Naive thymus-derived CD4-positive, alpha-beta T cell (primary cell): Measurements from ENCODE around the gene CLRN3. TPM values are rescaled to one million over a fixed set of nuclear protein-coding genes. Genes with fewer than 3 reads are reported as not detected.

ENCODE experiments used
- ATAC-seq: fragments of 150-1000 bp; cut with Tn5 transposase; 2 replicates; pipeline ENCODE4 v1.10.0; 2021; ENCODE audit warnings: mild to moderate bottlenecking, moderate library complexity
- CTCF ChIA-PET: fragments of 350-600 bp; sonication (Branson Sonifier 250); formaldehyde crosslinking; loops from one replicate; lab custom pipeline; 2021; ENCODE audit warnings: antibody characterized with exemption; lab: Charles Lee
- POLR2A ChIA-PET: fragments of 350-600 bp; sonication (Branson Sonifier 250); formaldehyde crosslinking; loops from one replicate; lab custom pipeline; 2021; ENCODE audit warnings: antibody characterized with exemption, inconsistent platforms; lab: Charles Lee
- DNase-seq, 9 donors: peaks; one replicate each; pipeline versions ENCODE4 v3.0.0 to v3.0.0-alpha.2; 2020 to 2022; ENCODE audit warnings: mixed read lengths in 1 of 9
- H3K27ac ChIP-seq: one replicate; pipeline ENCODE4 v1.7.0; 2013; ENCODE audit warnings: mild to moderate bottlenecking, low read depth, low read length, moderate library complexity
- H3K27me3 ChIP-seq, 2 donors: one replicate each; pipeline ENCODE4 v1.7.0; 2013; ENCODE audit warnings: low read length in 2 of 2, mild to moderate bottlenecking in 2 of 2, moderate library complexity in 2 of 2; ENCODE audit not compliant: control insufficient read depth in 2 of 2, insufficient read depth in 2 of 2
- H3K36me3 ChIP-seq, 3 experiments: 1 replicate in 2 of 3; 2 replicates in 1 of 3; pipeline ENCODE4 v1.7.0; 2013; ENCODE audit warnings: low read length in 3 of 3, mild to moderate bottlenecking in 3 of 3, moderate library complexity in 1 of 3; ENCODE audit not compliant: insufficient read depth in 3 of 3, control insufficient read depth in 2 of 3
- H3K4me1 ChIP-seq, 2 donors: one replicate each; pipeline ENCODE4 v1.7.0; 2013; ENCODE audit warnings: low read length in 2 of 2, mild to moderate bottlenecking in 2 of 2, moderate library complexity in 1 of 2; ENCODE audit not compliant: control insufficient read depth in 2 of 2, insufficient read depth in 2 of 2
- H3K4me3 ChIP-seq: 2 replicates; pipeline ENCODE4 v1.7.0; 2013; ENCODE audit warnings: mild to moderate bottlenecking, low read length
- H3K9me3 ChIP-seq, 3 experiments: 1 replicate in 2 of 3; 2 replicates in 1 of 3; pipeline ENCODE4 v1.7.0; 2013; ENCODE audit warnings: low read length in 3 of 3; ENCODE audit not compliant: control insufficient read depth in 2 of 3
- H3K27ac Mint-ChIP-seq, 9 donors: one replicate each; pipeline ENCODE4 v1.8.0; 2020 to 2022; ENCODE audit warnings: mixed read lengths in 9 of 9, mild to moderate bottlenecking in 8 of 9, moderate library complexity in 5 of 9, inconsistent platforms in 2 of 9
- H3K27me3 Mint-ChIP-seq, 5 donors: one replicate each; pipeline ENCODE4 v1.8.0; 2021 to 2022; ENCODE audit warnings: mixed read lengths in 5 of 5, mild to moderate bottlenecking in 1 of 5
- H3K36me3 Mint-ChIP-seq, 5 donors: one replicate each; pipeline ENCODE4 v1.8.0; 2020 to 2022; ENCODE audit warnings: mixed read lengths in 5 of 5, mild to moderate bottlenecking in 3 of 5, inconsistent platforms in 1 of 5
- H3K4me1 Mint-ChIP-seq, 7 donors: one replicate each; pipeline ENCODE4 v1.8.0; 2020 to 2022; ENCODE audit warnings: mixed read lengths in 7 of 7, mild to moderate bottlenecking in 3 of 7, inconsistent platforms in 1 of 7
- H3K4me3 Mint-ChIP-seq, 10 donors: one replicate each; pipeline ENCODE4 v1.8.0; 2020 to 2022; ENCODE audit warnings: mild to moderate bottlenecking in 10 of 10, mixed read lengths in 10 of 10, moderate library complexity in 6 of 10, inconsistent platforms in 2 of 10
- H3K9me3 Mint-ChIP-seq, 11 donors: one replicate each; pipeline ENCODE4 v1.8.0; 2020 to 2022; ENCODE audit warnings: mixed read lengths in 11 of 11, mild to moderate bottlenecking in 4 of 11, inconsistent platforms in 1 of 11, moderate library complexity in 1 of 11
- intact Hi-C, 2 donors: fragments of 100-400 bp; cut with micrococcal nuclease; formaldehyde crosslinking; loops; one replicate each; pipeline ENCODE4 v1.15.1; 2023
- polyA plus RNA-seq, 2 donors: library from polyadenylated mRNA; unstranded; fragments of 300-500 nt; fragmentation: Illumina TruSeq; gene quantifications; one replicate each; pipeline ENCODE4 v1.2.3, GENCODE V29; 2021
- total RNA-seq, 6 experiments: library from RNA in 5 of 6; stranded (reverse) in 5 of 6; gene quantifications; 1 replicate in 5 of 6; 2 replicates in 1 of 6; pipeline ENCODE4 v1.2.3 and lab custom pipeline; 2021 to 2026

Gene CLRN3
- total and polyA plus RNA-seq, 7 experiments from 2014 or later: not detected

- CTCF ChIA-PET: no interaction called here
- Mint-ChIP-seq H3K27me3 (peaks cover 7 to 22% (median 12%) of the 10 kb centered on the region in 5 donors), H3K4me3 (no peak overlapping the region), H3K36me3 (peaks cover 0 to 2% (median 0%) of the 10 kb centered on the region in 5 donors), H3K27ac (no peak overlapping the region), H3K9me3 (peaks cover 0 to 4% (median 0%) of the 10 kb centered on the region in 11 donors), H3K4me1 (peaks cover 0 to 2% (median 0%) of the 10 kb centered on the region in 7 donors)
- Histone ChIP-seq H3K27ac (no peak overlapping the region), H3K4me1 (no peaks in the 10 kb centered on the region), H3K36me3 (no peaks in the 10 kb centered on the region), H3K4me3 (no peak overlapping the region), H3K27me3 (no peaks in the 10 kb centered on the region), H3K9me3 (no peaks in the 10 kb centered on the region)
- DNase-seq: no peak
- intact Hi-C loops: no loop called here
- POLR2A ChIA-PET: no interaction called here
- ATAC-seq: no peak
Measured at GRCh38 chr10:127911867-127912257, 19.1 kb upstream of the CLRN3 start.

DNA sequence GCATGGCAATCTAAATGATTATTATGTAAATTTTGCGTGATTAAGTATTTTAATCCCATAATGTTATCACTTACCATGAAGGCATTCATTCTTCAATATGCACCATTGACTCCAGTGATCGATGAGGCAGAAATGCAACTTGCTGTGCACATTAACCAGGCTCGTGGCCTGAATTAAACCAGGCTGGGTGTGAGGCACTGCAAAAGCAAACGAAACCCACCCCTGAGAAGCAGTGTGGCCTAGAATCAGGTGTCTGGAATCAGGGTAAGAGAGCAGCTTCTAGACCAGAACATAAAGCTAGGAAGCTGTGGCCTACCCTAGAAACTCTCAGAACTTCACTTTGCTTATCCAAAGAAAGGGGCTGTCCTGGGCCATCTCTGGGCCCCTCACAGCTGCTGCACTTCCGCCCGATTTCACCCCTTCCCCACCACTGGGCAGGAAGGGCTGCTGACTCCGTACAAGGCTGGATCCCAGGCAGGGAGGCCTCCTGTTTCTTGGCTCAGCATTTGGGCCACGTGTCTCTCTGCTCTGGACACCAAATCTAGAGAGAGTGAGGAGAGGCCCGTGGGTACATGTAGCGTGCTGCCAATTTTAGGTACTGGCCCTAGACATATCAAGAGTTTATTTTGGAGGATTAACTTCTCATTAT lies 18.6 kb upstream of the CLRN3 start:
- no peaks in the 10 kb centered on the region for H3K9me3 ChIP-seq
- no peaks in the 10 kb centered on the region for H3K36me3 ChIP-seq
- H3K4me1 ChIP-seq: no peaks in the 10 kb centered on the region
- DNase-seq (no peak), ATAC-seq (no peak)
- Mint-ChIP-seq H3K4me3 (no peak overlapping the region), H3K27me3 (peaks cover 9 to 26% (median 12%) of the 10 kb centered on the region in 5 donors), H3K9me3 (peaks cover 0 to 2% (median 0%) of the 10 kb centered on the region in 11 donors), H3K36me3 (peaks cover 0 to 2% (median 0%) of the 10 kb centered on the region in 5 donors), H3K4me1 (peaks cover 0 to 3% (median 0%) of the 10 kb centered on the region in 7 donors), H3K27ac (no peak overlapping the region)
- H3K27ac ChIP-seq: no peak overlapping the region
- CTCF ChIA-PET: no interaction called here
- POLR2A ChIA-PET: no interaction called here
- H3K27me3 ChIP-seq: no peaks in the 10 kb centered on the region
- no peak overlapping the region for H3K4me3 ChIP-seq
- intact Hi-C loops: no loop called here

DNA sequence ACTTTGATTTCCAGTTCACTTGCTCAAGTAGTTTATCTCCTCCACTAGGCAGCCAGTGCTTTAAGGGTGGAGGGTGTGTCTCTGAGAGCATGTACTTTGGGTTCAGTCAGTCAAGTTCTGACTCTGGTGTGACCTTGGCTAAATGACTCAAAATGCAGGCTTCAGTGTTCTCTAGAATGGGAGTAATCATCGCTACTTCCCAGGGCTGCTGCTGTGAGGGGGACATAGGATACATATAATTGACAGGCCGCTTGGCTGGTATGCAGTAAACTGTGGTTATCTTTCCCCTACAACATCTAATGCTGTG lies 17.7 kb upstream of the CLRN3 start:
- intact Hi-C loops: no loop called here
- ChIA-PET POLR2A (no interaction called here), CTCF (no interaction called here)
- DNase-seq (no peak), ATAC-seq (no peak)
- Mint-ChIP-seq H3K9me3 (peaks cover 0 to 1% (median 0%) of the 10 kb centered on the region in 11 donors), H3K27me3 (peaks cover 14 to 31% (median 15%) of the 10 kb centered on the region in 5 donors), H3K27ac (no peak overlapping the region), H3K4me3 (no peak overlapping the region), H3K4me1 (peaks cover 0 to 8% (median 0%) of the 10 kb centered on the region in 7 donors), H3K36me3 (no peaks in the 10 kb centered on the region)
- no peaks in the 10 kb centered on the region for H3K4me1 ChIP-seq
- no peak overlapping the region for H3K27ac ChIP-seq
- no peaks in the 10 kb centered on the region for H3K9me3 ChIP-seq
- no peaks in the 10 kb centered on the region for H3K27me3 ChIP-seq
- no peaks in the 10 kb centered on the region for H3K36me3 ChIP-seq
- no peak overlapping the region for H3K4me3 ChIP-seq

- Histone ChIP-seq H3K9me3 (no peaks in the 10 kb centered on the region), H3K27me3 (no peaks in the 10 kb centered on the region), H3K36me3 (no peaks in the 10 kb centered on the region), H3K4me3 (no peak overlapping the region), H3K4me1 (no peaks in the 10 kb centered on the region), H3K27ac (no peak overlapping the region)
- Mint-ChIP-seq H3K27ac (peak overlapping the region in 1 of 9 donors; percentile 21), H3K4me3 (peak overlapping the region in 3 of 10 donors; percentile 3 to 19 (median 19)), H3K4me1 (peaks cover 0 to 8% (median 0%) of the 10 kb centered on the region in 7 donors), H3K9me3 (peaks cover 0 to 1% (median 0%) of the 10 kb centered on the region in 11 donors), H3K36me3 (no peaks in the 10 kb centered on the region), H3K27me3 (peaks cover 19 to 36% (median 20%) of the 10 kb centered on the region in 5 donors)
- ChIA-PET CTCF (no interaction called here), POLR2A (no interaction called here)
- ATAC-seq (no peak), DNase-seq (no peak)
- intact Hi-C loops: loop anchor here (5.0 kb wide), 2 partner anchors 82 to 302 kb away; no protein-coding TSS in a partner anchor
Measured at GRCh38 chr10:127909716-127910463, 17.1 kb upstream of the CLRN3 start.

DNA sequence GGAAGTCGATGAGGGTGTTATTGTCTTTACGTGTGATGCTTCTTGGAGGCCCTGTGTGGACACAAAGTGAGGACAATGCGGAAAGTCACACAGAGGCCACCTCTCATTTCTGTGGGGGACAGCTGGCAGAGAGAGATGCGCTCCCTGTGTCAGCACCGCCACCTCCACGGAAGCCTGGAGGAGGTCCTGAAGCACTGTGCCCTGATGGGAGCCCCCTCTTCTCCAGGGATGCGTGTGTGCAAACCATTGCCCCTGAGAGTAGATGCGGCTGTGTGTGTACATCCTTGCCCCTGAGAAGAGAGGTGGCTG lies 16.2 kb upstream of the CLRN3 start:
- Histone ChIP-seq H3K4me1 (no peaks in the 10 kb centered on the region), H3K27me3 (no peaks in the 10 kb centered on the region), H3K27ac (no peak overlapping the region), H3K36me3 (no peaks in the 10 kb centered on the region), H3K4me3 (no peak overlapping the region), H3K9me3 (no peaks in the 10 kb centered on the region)
- no peak for ATAC-seq
- peak overlapping the region in 1 of 10 donors; percentile 33 for H3K4me3 Mint-ChIP-seq
- peaks cover 0 to 8% (median 0%) of the 10 kb centered on the region in 7 donors for H3K4me1 Mint-ChIP-seq
- H3K27me3 Mint-ChIP-seq: peaks cover 20 to 36% (median 24%) of the 10 kb centered on the region in 5 donors
- H3K36me3 Mint-ChIP-seq: no peaks in the 10 kb centered on the region
- no peak for DNase-seq
- POLR2A ChIA-PET: no interaction called here
- intact Hi-C loops: loop anchor here (5.0 kb wide), 2 partner anchors 83 to 303 kb away; no protein-coding TSS in a partner anchor
- CTCF ChIA-PET: no interaction called here
- H3K9me3 Mint-ChIP-seq: peaks cover 0 to 1% (median 0%) of the 10 kb centered on the region in 11 donors
- no peak overlapping the region for H3K27ac Mint-ChIP-seq

GRCh38 chr10:127908106-127908958 lies 15.6 kb upstream of the CLRN3 start:
- no peak overlapping the region for H3K4me3 ChIP-seq
- H3K36me3 Mint-ChIP-seq: no peaks in the 10 kb centered on the region
- no peak for ATAC-seq

More at GRCh38 chr10:127908106-127908958, 15.6 kb upstream of the CLRN3 start:
- intact Hi-C loops: loop anchor here (5.0 kb wide), 2 partner anchors 84 to 304 kb away; no protein-coding TSS in a partner anchor
- Histone ChIP-seq H3K27ac (no peak overlapping the region), H3K36me3 (no peaks in the 10 kb centered on the region), H3K9me3 (no peaks in the 10 kb centered on the region), H3K4me1 (no peaks in the 10 kb centered on the region), H3K27me3 (no peaks in the 10 kb centered on the region)
- CTCF ChIA-PET: no interaction called here
- peak overlapping the region in 9 of 10 donors; percentile 3 to 61 (median 29) for H3K4me3 Mint-ChIP-seq
- H3K9me3 Mint-ChIP-seq: peaks cover 0 to 1% (median 0%) of the 10 kb centered on the region in 11 donors
- peaks cover 0 to 8% (median 0%) of the 10 kb centered on the region in 7 donors for H3K4me1 Mint-ChIP-seq
- peaks cover 20 to 38% (median 24%) of the 10 kb centered on the region in 5 donors for H3K27me3 Mint-ChIP-seq
- no peak for DNase-seq
- POLR2A ChIA-PET: no interaction called here
- H3K27ac Mint-ChIP-seq: no peak overlapping the region
